GM12891 (cell line): ENCODE results near the gene UBASH3A.
A peak's percentile ranks its signal among the peaks of the same experiment; 100 is the strongest.

Experiments used
- DNase-seq: peaks from one replicate; pipeline ENCODE4 v3.0.0; 2011; ENCODE audit warnings: low spot score; ENCODE audit not compliant: insufficient read length
- FAIRE-seq: peaks from 2 replicates; lab custom pipeline; 2011; peaks lifted over from hg19 to GRCh38; lab: Jason Lieb, UNC
- PAX5 ChIP-seq: IDR thresholded peaks from 2 replicates; pipeline ENCODE4 v1.6.1; 2011; ENCODE audit warnings: low read length, moderate library complexity, mild to moderate bottlenecking; ENCODE audit not compliant: insufficient read depth, severe bottlenecking
- POLR2A ChIP-seq: IDR thresholded peaks from 2 replicates; pipeline ENCODE4 v1.6.1; 2011; ENCODE audit warnings: low read depth, low read length, control low read depth
- POLR2AphosphoS5 ChIP-seq: IDR thresholded peaks from 2 replicates; pipeline ENCODE4 v1.6.1; 2011; ENCODE audit warnings: low read depth, low read length, control low read depth
- POU2F2 ChIP-seq: IDR thresholded peaks from 2 replicates; pipeline ENCODE4 v1.6.1; 2011; ENCODE audit warnings: low read depth, mild to moderate bottlenecking, control low read depth, low read length, moderate library complexity
- SPI1 ChIP-seq: IDR thresholded peaks from 2 replicates; pipeline ENCODE4 v1.6.1; 2011; ENCODE audit warnings: low read depth, low read length, control low read depth
- TAF1 ChIP-seq: IDR thresholded peaks from 2 replicates; pipeline ENCODE4 v1.6.1; 2011; ENCODE audit warnings: low read depth, low read length, control low read depth

UBASH3A gene

DNA sequence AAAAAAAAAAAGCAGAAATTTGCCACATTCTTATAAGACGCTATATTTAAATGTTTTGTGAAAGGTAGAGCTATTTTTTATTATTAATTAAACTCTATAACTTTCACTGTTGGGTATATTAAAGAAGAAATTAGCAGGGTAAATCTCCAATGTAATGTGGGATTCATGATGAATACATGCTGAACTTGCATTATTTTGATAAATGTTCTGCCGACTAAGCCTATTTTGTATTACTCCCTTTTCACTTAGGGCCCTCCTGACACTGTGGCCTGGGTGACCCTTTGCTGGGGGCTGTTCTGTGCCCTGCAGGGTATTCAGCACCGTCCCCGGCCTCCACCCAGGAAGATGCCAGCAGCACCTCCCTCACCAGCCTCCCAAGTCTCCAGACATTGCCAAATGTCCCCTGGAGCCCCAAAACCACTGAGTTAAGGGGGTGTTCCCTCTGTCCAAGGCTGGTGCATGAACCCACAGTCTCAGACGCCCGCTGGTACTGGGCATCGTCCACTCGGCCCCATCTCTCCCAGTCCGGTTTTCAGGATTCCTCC is 69.9 kb downstream of the UBASH3A start:
- TF ChIP-seq PAX5: no peak
- no peak for TF ChIP-seq SPI1
- no peak for TF ChIP-seq POU2F2
- TF ChIP-seq POLR2AphosphoS5: no peak
- no peak for TF ChIP-seq POLR2A
- no peak for TF ChIP-seq TAF1
- FAIRE-seq (no peak), DNase-seq (no peak)

DNA sequence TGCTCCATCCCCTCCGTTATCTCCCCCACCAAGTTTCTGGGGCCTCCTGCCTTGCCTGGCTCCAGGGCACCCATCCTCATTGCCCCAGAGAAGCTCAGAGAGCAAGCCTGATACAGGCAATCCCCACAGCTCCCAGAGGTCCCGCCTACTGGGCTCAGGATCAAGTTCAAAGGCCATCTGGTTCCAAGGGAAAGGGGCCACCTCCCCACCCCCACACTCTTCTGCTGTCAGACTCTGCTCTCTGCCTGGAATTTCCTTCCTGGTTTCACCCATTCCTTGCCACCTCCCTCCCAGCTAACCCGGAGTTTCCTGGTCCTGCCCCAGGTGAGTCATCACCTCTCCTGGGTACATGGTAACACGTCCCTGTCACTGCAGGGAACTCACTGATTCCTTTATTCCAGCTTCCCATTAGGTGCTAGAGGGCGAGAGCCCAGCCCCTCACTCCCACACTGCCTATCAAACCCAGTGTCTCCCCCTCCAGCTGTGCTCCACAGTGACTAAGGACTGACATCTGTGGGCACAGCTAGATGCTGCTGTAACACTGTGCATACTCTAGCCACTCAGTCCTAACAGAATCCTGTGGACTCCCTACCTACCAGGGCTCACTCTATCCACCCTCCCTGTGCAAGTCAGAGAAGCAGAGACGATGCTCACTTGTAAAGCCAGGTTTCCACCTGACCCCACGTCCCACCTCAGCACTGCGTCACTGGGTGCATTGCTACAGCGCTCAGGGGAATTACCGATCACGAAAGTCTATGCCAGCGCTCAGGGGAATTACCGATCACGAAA is 70.5 kb downstream of the UBASH3A start:
- TF ChIP-seq SPI1 (no peak), PAX5 (no peak), TAF1 (no peak), POLR2AphosphoS5 (no peak), POU2F2 (no peak), POLR2A (no peak)
- DNase-seq (no peak), FAIRE-seq (peak; percentile 92)

DNA sequence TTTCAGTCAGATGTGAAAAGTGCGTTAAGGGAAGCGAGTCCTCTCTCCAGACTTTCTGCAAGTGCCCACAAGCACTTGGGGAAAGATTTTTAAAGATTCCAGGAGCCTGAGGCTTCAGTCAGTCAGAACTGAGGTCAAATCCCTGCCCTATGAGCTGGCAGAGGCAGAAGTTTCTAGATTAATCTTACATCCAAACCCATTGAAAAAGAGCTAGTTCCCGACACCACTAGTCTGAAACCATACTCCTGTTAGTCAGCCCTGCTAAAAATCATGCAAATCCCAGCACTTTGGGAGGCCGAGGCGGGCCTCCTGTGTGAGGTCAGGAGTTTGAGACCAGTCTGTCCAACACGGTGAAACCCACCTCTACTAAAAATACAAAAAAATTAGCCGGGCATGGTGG is 71.3 kb downstream of the UBASH3A start:
- DNase-seq: no peak
- FAIRE-seq: no peak
- TF ChIP-seq POU2F2 (no peak), PAX5 (no peak), POLR2A (no peak), SPI1 (no peak), TAF1 (no peak), POLR2AphosphoS5 (no peak)

DNA sequence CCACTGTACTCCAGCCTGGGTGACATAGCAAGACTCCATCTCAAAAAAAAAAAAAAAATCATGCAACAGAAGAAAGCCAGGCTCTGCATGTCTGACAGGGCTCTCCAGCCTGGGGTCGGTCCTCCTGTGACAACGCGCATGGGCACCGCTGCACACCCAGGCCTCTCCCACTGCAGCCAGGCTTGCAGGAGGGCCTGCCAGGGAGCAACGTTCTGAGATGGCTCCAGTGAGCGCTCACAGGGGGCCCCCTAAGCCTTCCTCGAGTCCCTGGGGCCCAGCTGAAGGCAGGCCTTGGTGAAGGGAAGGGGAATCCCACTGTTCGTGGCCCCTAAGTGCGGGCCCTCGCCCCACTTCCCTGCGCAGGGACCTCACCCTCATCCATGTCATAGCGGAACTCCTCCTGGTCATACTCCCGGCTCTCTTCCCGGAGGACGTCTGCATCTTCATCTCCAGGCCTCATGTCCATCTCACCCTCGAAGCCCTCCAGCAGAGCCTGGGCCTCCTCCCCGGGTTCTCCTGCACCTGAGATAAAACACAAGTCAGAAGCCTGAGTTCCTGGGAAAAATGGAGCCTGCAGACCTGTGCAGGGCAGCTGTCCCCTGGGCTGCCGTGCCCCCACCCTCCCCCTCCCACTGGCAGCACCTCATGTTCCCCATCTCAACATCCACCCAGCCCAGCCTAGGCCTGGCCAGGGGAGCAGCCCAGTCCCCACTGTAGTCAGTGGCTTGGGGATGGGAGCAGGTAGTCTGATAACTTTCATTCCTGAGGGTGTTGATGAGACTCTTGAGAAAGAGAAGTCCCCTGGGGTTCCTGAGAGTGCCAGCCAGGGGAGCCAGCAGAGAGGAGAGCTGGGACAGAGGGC is 72.1 kb downstream of the UBASH3A start:
- no peak for TF ChIP-seq POLR2AphosphoS5
- TF ChIP-seq POLR2A: no peak
- FAIRE-seq (no peak), DNase-seq (no peak)

- no peak for TF ChIP-seq PAX5
- no peak for DNase-seq
- peak; percentile 47 for FAIRE-seq
Measured at GRCh38 chr21:42476388-42477331, 73.0 kb downstream of the UBASH3A start.

- DNase-seq (no peak), FAIRE-seq (peak; percentile 95)
- no peak for TF ChIP-seq TAF1
- peak; percentile 95 for TF ChIP-seq SPI1
Measured at GRCh38 chr21:42478504-42478903, 74.8 kb downstream of the UBASH3A start.

GRCh38 chr21:42479582-42479981 is 75.9 kb downstream of the UBASH3A start:
- no peak for FAIRE-seq

GRCh38 chr21:42480736-42481135 is 77.0 kb downstream of the UBASH3A start:
- TF ChIP-seq SPI1 (no peak), POU2F2 (no peak), POLR2A (no peak), POLR2AphosphoS5 (no peak), PAX5 (no peak), TAF1 (no peak)
- DNase-seq (no peak), FAIRE-seq (no peak)

More at GRCh38 chr21:42479582-42479981, 75.9 kb downstream of the UBASH3A start:
- TF ChIP-seq TAF1 (no peak), POLR2AphosphoS5 (no peak)
- no peak for DNase-seq

DNA sequence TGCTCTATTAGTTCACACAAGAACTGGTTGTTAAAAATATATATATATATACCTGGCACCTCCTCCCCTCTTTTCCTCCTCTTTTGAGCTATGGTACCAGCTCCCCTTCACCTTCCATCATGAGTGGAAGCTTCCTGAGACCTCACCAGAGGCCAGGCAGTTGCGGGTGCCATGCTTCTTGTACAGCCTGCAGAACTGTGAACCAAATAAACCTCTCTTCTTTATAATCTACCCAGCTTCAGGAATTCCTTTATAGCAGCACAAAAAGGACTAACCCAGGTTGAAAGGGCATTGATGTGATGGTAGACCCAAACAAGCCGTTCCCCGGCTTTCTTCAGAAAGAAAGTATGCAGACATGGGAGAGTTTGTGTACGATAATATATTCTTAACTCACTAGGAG is 77.5 kb downstream of the UBASH3A start:
- FAIRE-seq (no peak), DNase-seq (no peak)
- TF ChIP-seq TAF1 (no peak), POLR2AphosphoS5 (no peak), PAX5 (no peak), POLR2A (no peak), POU2F2 (no peak), SPI1 (no peak)
